Endothelial cell of umbilical vein (primary cell): ENCODE results near the gene MBD4. TPM values are rescaled to one million over a fixed set of nuclear protein-coding genes. Genes with fewer than 3 reads are reported as not detected.
A peak's percentile ranks its signal among the peaks of the same experiment; 100 is the strongest.

Experiments used
- BruUV-seq: library from RNA; stranded (reverse); fragments of 400-500 nt; replicated peaks from 2 replicates; lab custom pipeline; 2021; lab: Mats Ljungman, UMichigan
- CTCF ChIA-PET: fragments of 300-600, 350-600 bp; sonication (Branson Sonifier 250); formaldehyde crosslinking; loops from one replicate; lab custom pipeline; 2021; ENCODE audit warnings: antibody characterized with exemption, inconsistent platforms; lab: Charles Lee
- POLR2A ChIA-PET: fragments of 300-600, 350-600 bp; sonication (Branson Sonifier 250); formaldehyde crosslinking; loops from one replicate; lab custom pipeline; 2021; ENCODE audit warnings: antibody characterized with exemption, inconsistent platforms; lab: Charles Lee
- DNase-seq: peaks from one replicate; pipeline ENCODE4 v3.0.0-alpha.2; 2011; ENCODE audit warnings: low read depth, low spot score
- FAIRE-seq: peaks from 2 replicates; lab custom pipeline; 2011; peaks lifted over from hg19 to GRCh38; lab: Jason Lieb, UNC
- H2AFZ ChIP-seq: 2 replicates; pipeline ENCODE4 v1.6.0; 2012; ENCODE audit warnings: low read depth, low read length, control low read depth, inconsistent platforms
- H3K27ac ChIP-seq: 2 replicates; pipeline ENCODE4 v1.5.1; 2011; ENCODE audit warnings: low read depth, mild to moderate bottlenecking, control low read depth, low read length, moderate library complexity; ENCODE audit not compliant: insufficient read depth
- H3K27me3 ChIP-seq, 2 experiments: 2 replicates each; pipeline versions ENCODE4 v1.6.0 to v1.6.1; 2011; ENCODE audit warnings: low read length in 2 of 2, mixed read lengths in 1 of 2; ENCODE audit not compliant: control insufficient read depth in 2 of 2, insufficient read depth in 2 of 2
- H3K36me3 ChIP-seq, 2 experiments: 2 replicates in 1 of 2; 3 replicates in 1 of 2; pipeline ENCODE4 v1.5.1; 2011; ENCODE audit warnings: low read length in 2 of 2, mild to moderate bottlenecking in 1 of 2, moderate library complexity in 1 of 2; ENCODE audit not compliant: control insufficient read depth in 2 of 2, insufficient read depth in 2 of 2; ENCODE audit errors: extremely low read depth in 1 of 2
- H3K4me1 ChIP-seq: 3 replicates; pipeline ENCODE4 v1.5.1; 2011; ENCODE audit warnings: mild to moderate bottlenecking, low read length; ENCODE audit not compliant: control insufficient read depth, insufficient read depth; ENCODE audit errors: extremely low read depth
- H3K4me2 ChIP-seq: 2 replicates; pipeline ENCODE4 v1.6.1; 2011; ENCODE audit warnings: low read length, control low read depth, mixed read lengths; ENCODE audit not compliant: insufficient read depth
- H3K4me3 ChIP-seq, 3 experiments: fragments of 200-600 bp in 1 of 3; sonication (generic), shearing (Covaris generic) in 1 of 3; replicated peaks in 1 of 3; 2 replicates each; pipeline ENCODE4 v1.5.1; 2011 to 2016; ENCODE audit warnings: control low read depth in 3 of 3, low read length in 3 of 3, mild to moderate bottlenecking in 2 of 3, inconsistent platforms in 1 of 3, low read depth in 1 of 3, moderate library complexity in 1 of 3; ENCODE audit not compliant: insufficient read depth in 1 of 3
- H3K79me2 ChIP-seq: 2 replicates; pipeline ENCODE4 v1.6.0; 2012; ENCODE audit warnings: low read length, inconsistent platforms; ENCODE audit not compliant: control insufficient read depth, insufficient read depth
- H3K9ac ChIP-seq: replicated peaks from 2 replicates; pipeline ENCODE3; 2011; ENCODE audit warnings: low read length, control low read depth; ENCODE audit not compliant: insufficient read depth; ENCODE audit errors: extremely low read depth
- H3K9me1 ChIP-seq: replicated peaks from 3 replicates; pipeline ENCODE4 v1.6.0; 2011; ENCODE audit warnings: mild to moderate bottlenecking, low read length; ENCODE audit not compliant: control insufficient read depth, insufficient read depth; ENCODE audit errors: extremely low read depth
- H3K9me3 ChIP-seq: replicated peaks from 2 replicates; pipeline ENCODE4 v1.5.1; 2012; ENCODE audit warnings: low read length, inconsistent platforms; ENCODE audit not compliant: control insufficient read depth, insufficient read depth
- H4K20me1 ChIP-seq: replicated peaks from 2 replicates; pipeline ENCODE3; 2011; ENCODE audit warnings: mild to moderate bottlenecking, low read length; ENCODE audit not compliant: control insufficient read depth, insufficient read depth; ENCODE audit errors: extremely low read depth
- EZH2 ChIP-seq: IDR thresholded peaks from 2 replicates; pipeline ENCODE4 v1.6.1; 2012; ENCODE audit warnings: borderline replicate concordance, low read depth, mild to moderate bottlenecking, moderate library complexity, low read length, inconsistent platforms; ENCODE audit not compliant: severe bottlenecking
- FOS ChIP-seq: IDR thresholded peaks from 2 replicates; pipeline ENCODE4 v1.6.1; 2011; ENCODE audit warnings: mild to moderate bottlenecking, low read length, moderate library complexity, borderline replicate concordance; ENCODE audit not compliant: insufficient read depth
- GATA2 ChIP-seq: IDR thresholded peaks from 2 replicates; pipeline ENCODE4 v1.7.0; 2011; ENCODE audit warnings: low read depth, mild to moderate bottlenecking, moderate library complexity, mixed read lengths, low read length; ENCODE audit not compliant: insufficient read length, insufficient read depth
- JUN ChIP-seq: IDR thresholded peaks from 2 replicates; pipeline ENCODE4 v1.6.1; 2011; ENCODE audit warnings: borderline replicate concordance, low read depth; ENCODE audit not compliant: insufficient read length, insufficient read depth
- MYC ChIP-seq: IDR thresholded peaks from one replicate; pipeline ENCODE4 v1.6.1; 2011; ENCODE audit warnings: mild to moderate bottlenecking, low read depth, low read length
- POLR2A ChIP-seq: IDR thresholded peaks from 2 replicates; pipeline ENCODE4 v1.6.1; 2012; ENCODE audit warnings: low read depth, mild to moderate bottlenecking, control low read depth, low read length
- POLR2AphosphoS5 ChIP-seq: IDR thresholded peaks from 2 replicates; pipeline ENCODE4 v1.6.1; 2012; ENCODE audit warnings: low read depth, mild to moderate bottlenecking, control low read depth, low read length, moderate library complexity; ENCODE audit not compliant: insufficient read depth
- dilution Hi-C: fragments of 300-500 bp; cut with MboI; formaldehyde crosslinking; loops from one replicate; pipeline ENCODE4 v1.15.0; 2019; ENCODE audit warnings: low sequenced_read_pairs; ENCODE audit not compliant: extremely low pct_ligation_motif_present
- intact Hi-C: fragments of 100-400 bp; cut with micrococcal nuclease; formaldehyde crosslinking; loops from one replicate; pipeline ENCODE4 v1.10.0; 2022
- polyA plus RNA-seq, 4 experiments: library from polyadenylated mRNA; depleted of rRNA in 3 of 4; stranded (reverse) in 3 of 4; unstranded in 1 of 4; fragments of >200 nt; gene quantifications; 2 replicates each; pipeline versions ENCODE4 v1.2.1 to v1.2.3, GENCODE V29; 2011 to 2012; ENCODE audit warnings: missing spikeins in 1 of 4
- total RNA-seq: library from RNA; stranded (reverse); gene quantifications from 2 replicates; pipeline ENCODE4 v1.2.3, GENCODE V29; 2021
- TF ChIP-seq, protein P1 (sequence below): IDR thresholded peaks from 2 replicates; pipeline ENCODE4 v1.6.1; 2011; ENCODE audit not compliant: insufficient read depth, insufficient read length
- TF ChIP-seq, protein P2 (sequence below), 2 donors: IDR thresholded peaks; 1 replicate in 1 of 2; 2 replicates in 1 of 2; pipeline ENCODE4 v1.5.1; 2011; ENCODE audit warnings: low read length in 2 of 2, mild to moderate bottlenecking in 2 of 2, moderate library complexity in 2 of 2, control low read depth in 1 of 2, inconsistent platforms in 1 of 2, low read depth in 1 of 2; ENCODE audit not compliant: insufficient read depth in 1 of 2; ENCODE audit errors: extremely low read depth in 1 of 2

MBD4 gene
- total and polyA plus RNA-seq, 2 donors (not counting 3 experiments of a cell fraction or from before 2014, with no cell fraction given) = 17.4 to 39.5 TPM

DNA sequence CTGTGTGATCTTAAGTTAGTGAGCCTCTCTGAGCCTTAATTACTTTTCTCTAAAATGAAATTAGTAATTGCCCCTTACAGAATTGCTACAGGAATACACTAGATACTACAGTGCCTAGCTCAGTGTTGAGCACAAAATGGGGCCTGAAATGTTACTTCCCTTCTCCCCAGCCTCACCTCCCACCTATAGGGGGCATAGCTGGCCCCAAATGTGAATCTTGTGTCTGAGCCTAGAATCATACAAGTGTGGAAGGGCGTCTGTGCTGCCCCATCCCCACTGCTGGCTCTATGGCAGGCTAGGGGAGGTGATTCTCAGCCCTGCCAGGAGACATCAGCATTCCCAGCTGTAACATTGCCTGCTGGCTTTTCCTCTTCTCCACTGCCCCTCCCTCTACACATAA lies 43.0 kb upstream of the MBD4 start:
- TF ChIP-seq, protein P1, sequence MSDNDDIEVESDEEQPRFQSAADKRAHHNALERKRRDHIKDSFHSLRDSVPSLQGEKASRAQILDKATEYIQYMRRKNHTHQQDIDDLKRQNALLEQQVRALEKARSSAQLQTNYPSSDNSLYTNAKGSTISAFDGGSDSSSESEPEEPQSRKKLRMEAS = no peak
- TF ChIP-seq, protein P2, sequence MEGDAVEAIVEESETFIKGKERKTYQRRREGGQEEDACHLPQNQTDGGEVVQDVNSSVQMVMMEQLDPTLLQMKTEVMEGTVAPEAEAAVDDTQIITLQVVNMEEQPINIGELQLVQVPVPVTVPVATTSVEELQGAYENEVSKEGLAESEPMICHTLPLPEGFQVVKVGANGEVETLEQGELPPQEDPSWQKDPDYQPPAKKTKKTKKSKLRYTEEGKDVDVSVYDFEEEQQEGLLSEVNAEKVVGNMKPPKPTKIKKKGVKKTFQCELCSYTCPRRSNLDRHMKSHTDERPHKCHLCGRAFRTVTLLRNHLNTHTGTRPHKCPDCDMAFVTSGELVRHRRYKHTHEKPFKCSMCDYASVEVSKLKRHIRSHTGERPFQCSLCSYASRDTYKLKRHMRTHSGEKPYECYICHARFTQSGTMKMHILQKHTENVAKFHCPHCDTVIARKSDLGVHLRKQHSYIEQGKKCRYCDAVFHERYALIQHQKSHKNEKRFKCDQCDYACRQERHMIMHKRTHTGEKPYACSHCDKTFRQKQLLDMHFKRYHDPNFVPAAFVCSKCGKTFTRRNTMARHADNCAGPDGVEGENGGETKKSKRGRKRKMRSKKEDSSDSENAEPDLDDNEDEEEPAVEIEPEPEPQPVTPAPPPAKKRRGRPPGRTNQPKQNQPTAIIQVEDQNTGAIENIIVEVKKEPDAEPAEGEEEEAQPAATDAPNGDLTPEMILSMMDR (IDR thresholded peaks at IDR 0.05; ENCODE audit: extremely low read depth in 1 of 2, insufficient read depth in 1 of 2, low read depth in 1 of 2, low read length in 2 of 2) = no peak
- no peak for TF ChIP-seq GATA2
- Histone ChIP-seq H3K9me1 (no peaks in the 10 kb centered on the region), H3K4me1 (peaks cover 11% of the 10 kb centered on the region), H3K36me3 (peaks cover 5 to 10% of the 10 kb centered on the region in 2 experiments), H3K79me2 (no peaks in the 10 kb centered on the region), H3K4me2 (no peak overlapping the region), H3K4me3 (no peak overlapping the region), H3K9me3 (no peaks in the 10 kb centered on the region), H3K27ac (peak overlapping the region; percentile 69), H2AFZ (no peak overlapping the region), H3K27me3 (no peaks in the 10 kb centered on the region), H4K20me1 (no peaks in the 10 kb centered on the region), H3K9ac (no peak overlapping the region)
- FAIRE-seq = no peak
- intact Hi-C loops (loop anchor here (1.0 kb wide), 1 partner anchor 99 kb away; no protein-coding TSS in a partner anchor), dilution Hi-C loops (no loop called here)
- ChIA-PET POLR2A (no interaction called here), CTCF (interaction anchor here (0.8 to 3.8 kb wide), 5 partner anchors 9 to 99 kb away, joined by 3 to 20 read pairs (median 3); no protein-coding TSS in a partner anchor)
- no TSS peak for BruUV-seq
- DNase-seq = no peak

DNA sequence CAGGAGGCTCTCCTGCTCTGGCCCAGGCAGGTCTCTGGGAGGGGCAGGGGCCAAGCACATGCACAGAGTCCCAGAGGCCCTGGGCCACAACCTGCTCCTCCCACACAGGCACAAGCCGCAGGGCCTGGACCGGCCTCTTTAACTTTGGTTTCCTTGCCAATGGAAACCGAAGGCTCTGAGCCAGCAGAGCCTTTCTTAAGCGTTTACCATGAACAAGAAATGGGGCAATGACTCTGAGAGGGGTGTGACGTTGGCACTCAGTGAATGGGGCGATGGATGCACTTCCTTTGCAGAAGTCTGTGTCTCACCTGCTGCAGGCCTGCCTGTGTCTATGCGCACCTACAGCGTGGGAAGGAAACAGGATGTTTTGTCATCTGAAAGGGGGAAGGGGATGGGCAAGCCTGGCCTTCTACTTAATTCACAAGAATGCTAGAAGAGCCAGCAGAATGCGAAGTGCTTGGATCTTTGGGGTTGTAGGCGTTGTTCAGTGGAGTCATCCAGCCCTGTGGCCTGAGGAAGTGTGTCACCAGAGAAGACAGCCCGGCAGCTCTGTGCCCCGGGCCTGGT lies 42.1 kb upstream of the MBD4 start:
- intact Hi-C loops (loop anchor here (1.0 kb wide), 1 partner anchor 99 kb away; no protein-coding TSS in a partner anchor), dilution Hi-C loops (no loop called here)
- Histone ChIP-seq H3K9me3 (no peaks in the 10 kb centered on the region), H3K9ac (peak overlapping the region; percentile 44), H3K9me1 (no peaks in the 10 kb centered on the region), H3K4me2 (peak overlapping the region; percentile 22), H3K4me3 (no peak overlapping the region), H3K79me2 (no peaks in the 10 kb centered on the region), H3K4me1 (peaks cover 11% of the 10 kb centered on the region), H2AFZ (peak overlapping the region; percentile 2), H3K27me3 (no peaks in the 10 kb centered on the region), H3K27ac (peak overlapping the region; percentile 69), H3K36me3 (peaks cover 6 to 15% of the 10 kb centered on the region in 2 experiments), H4K20me1 (no peaks in the 10 kb centered on the region)
- no TSS peak for BruUV-seq
- ChIA-PET CTCF (interaction anchor here (1.1 to 3.8 kb wide), 3 partner anchors 8 to 98 kb away, joined by 3 to 20 read pairs (median 10); no protein-coding TSS in a partner anchor), POLR2A (no interaction called here)
- FAIRE-seq (peak; percentile 87), DNase-seq (peak; percentile 17)
- no peak for TF ChIP-seq MYC
- no peak for TF ChIP-seq EZH2
- no peak for TF ChIP-seq JUN
- TF ChIP-seq, protein P1 = no peak
- no peak for TF ChIP-seq POLR2AphosphoS5
- TF ChIP-seq, protein P2 (IDR thresholded peaks at IDR 0.05; ENCODE audit: extremely low read depth in 1 of 2, insufficient read depth in 1 of 2, low read depth in 1 of 2, low read length in 2 of 2) = no peak
- no peak for TF ChIP-seq GATA2
- TF ChIP-seq POLR2A = no peak
- no peak for TF ChIP-seq FOS
